ENCODE results near the gene SRBD1.
A peak's percentile ranks its signal among the peaks of the same experiment; 100 is the strongest.

The SRBD1 gene, protein sequence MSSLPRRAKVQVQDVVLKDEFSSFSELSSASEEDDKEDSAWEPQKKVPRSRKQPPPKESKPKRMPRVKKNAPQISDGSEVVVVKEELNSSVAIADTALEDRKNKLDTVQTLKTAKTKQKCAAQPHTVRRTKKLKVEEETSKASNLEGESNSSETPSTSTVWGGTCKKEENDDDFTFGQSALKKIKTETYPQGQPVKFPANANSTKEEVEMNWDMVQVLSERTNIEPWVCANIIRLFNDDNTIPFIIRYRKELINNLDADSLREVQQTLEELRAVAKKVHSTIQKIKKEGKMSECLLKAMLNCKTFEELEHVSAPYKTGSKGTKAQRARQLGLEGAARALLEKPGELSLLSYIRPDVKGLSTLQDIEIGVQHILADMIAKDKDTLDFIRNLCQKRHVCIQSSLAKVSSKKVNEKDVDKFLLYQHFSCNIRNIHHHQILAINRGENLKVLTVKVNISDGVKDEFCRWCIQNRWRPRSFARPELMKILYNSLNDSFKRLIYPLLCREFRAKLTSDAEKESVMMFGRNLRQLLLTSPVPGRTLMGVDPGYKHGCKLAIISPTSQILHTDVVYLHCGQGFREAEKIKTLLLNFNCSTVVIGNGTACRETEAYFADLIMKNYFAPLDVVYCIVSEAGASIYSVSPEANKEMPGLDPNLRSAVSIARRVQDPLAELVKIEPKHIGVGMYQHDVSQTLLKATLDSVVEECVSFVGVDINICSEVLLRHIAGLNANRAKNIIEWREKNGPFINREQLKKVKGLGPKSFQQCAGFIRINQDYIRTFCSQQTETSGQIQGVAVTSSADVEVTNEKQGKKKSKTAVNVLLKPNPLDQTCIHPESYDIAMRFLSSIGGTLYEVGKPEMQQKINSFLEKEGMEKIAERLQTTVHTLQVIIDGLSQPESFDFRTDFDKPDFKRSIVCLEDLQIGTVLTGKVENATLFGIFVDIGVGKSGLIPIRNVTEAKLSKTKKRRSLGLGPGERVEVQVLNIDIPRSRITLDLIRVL

GRCh38 chr2:45611020-45611859 is at the start of gene SRBD1:
Gene SRBD1, minus strand, starts transcription at chr2:45611267. Its CDS starts 5,826 bp downstream, at chr2:45605441.
- Histone ChIP-seq H3K36me3 (ENCODE audit: control insufficient read depth, low read depth, low read length) (no peaks in the 10 kb centered on the region), H3K27me3 (ENCODE audit: control insufficient read depth, insufficient read depth, low read length) (no peaks in the 10 kb centered on the region), H3K4me3 (ENCODE audit: low read length) (peak within 1 kb of the TSS; percentile 72), H3K27ac (ENCODE audit: low read length) (peak within 1 kb of the TSS; percentile 74), H3K9ac (ENCODE audit: low read length) (peak within 1 kb of the TSS; percentile 73), H3K9me3 (ENCODE audit: control insufficient read depth, low read depth, low read length) (no peaks in the 10 kb centered on the region), H3K4me1 (ENCODE audit: control insufficient read depth, low read depth, low read length) (peaks cover 10% of the 10 kb centered on the region)

DNA sequence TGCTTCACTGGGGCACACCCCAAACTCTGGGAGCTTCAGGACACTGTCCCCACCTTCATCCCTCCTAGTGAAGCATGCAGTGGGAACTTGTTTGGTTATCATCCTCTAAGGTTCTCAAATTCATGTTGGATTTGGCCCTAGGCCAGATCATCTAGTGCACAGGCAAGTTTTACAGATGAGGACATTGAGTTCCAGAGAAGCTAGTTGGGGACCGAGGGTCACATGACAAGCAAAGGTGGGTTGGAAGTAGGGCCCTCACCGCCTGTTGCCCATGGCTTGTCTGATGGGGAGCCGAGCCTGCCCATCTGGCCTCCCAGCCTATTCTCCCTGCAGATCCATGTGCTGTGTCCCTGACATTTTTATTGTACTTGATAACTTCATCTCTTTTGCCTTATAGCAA is 43.2 kb upstream of the SRBD1 start:
- Histone ChIP-seq H3K9me3 (ENCODE audit: control insufficient read depth, low read depth, low read length) (no peaks in the 10 kb centered on the region), H3K27me3 (ENCODE audit: control insufficient read depth, insufficient read depth, low read length) (peaks cover 50% of the 10 kb centered on the region), H3K4me3 (ENCODE audit: low read length) (no peak overlapping the region), H3K9ac (ENCODE audit: low read length) (no peak overlapping the region), H3K4me1 (ENCODE audit: control insufficient read depth, low read depth, low read length) (peaks cover 4% of the 10 kb centered on the region), H3K27ac (ENCODE audit: low read length) (no peak overlapping the region), H3K36me3 (ENCODE audit: control insufficient read depth, low read depth, low read length) (no peaks in the 10 kb centered on the region)

DNA sequence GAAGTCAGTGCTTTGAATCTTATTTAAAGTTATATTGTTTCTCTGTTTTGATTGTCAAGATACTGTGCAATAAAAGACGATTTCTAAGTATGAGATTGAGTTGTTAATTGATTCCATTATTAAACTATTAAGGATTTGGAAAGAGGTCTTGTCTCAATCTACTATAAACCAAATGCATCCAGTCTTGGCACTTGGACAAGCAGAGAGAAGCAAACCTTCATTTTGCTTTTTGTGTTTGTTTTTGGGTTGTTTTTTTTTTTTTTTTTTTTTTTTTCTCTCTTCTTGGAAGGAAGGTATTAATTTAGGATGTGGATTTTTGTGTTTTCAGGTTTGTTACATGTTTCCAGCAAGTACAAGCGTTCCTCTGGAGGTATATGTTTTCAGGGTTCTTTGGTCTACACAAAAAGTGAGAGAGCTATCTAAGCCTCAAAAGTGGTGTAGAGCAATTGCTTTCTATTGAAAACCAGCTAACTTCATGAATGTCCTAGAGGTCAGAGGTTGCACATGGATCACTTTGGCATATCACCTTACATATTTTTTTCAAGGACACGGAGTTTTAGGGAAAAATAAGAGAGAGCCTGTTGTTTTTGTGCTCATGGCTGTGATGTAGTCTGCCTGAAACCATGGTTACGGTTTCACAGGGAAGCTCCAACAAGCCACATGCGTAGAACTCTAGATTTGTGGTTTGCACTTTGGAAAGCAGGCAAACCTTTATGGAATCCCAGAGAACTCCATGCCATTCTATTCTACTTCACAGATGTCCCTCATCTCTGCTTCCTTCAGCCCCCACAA is 42.3 kb upstream of the SRBD1 start:
- Histone ChIP-seq H3K27me3 (ENCODE audit: control insufficient read depth, insufficient read depth, low read length) (peaks cover 60% of the 10 kb centered on the region), H3K9me3 (ENCODE audit: control insufficient read depth, low read depth, low read length) (no peaks in the 10 kb centered on the region), H3K9ac (ENCODE audit: low read length) (no peak overlapping the region), H3K4me3 (ENCODE audit: low read length) (no peak overlapping the region), H3K36me3 (ENCODE audit: control insufficient read depth, low read depth, low read length) (no peaks in the 10 kb centered on the region), H3K27ac (ENCODE audit: low read length) (no peak overlapping the region), H3K4me1 (ENCODE audit: control insufficient read depth, low read depth, low read length) (peaks cover 4% of the 10 kb centered on the region)

GRCh38 chr2:45652090-45653031 is 41.3 kb upstream of the SRBD1 start:
- Histone ChIP-seq H3K9ac (ENCODE audit: low read length) (no peak overlapping the region), H3K27ac (ENCODE audit: low read length) (no peak overlapping the region), H3K4me1 (ENCODE audit: control insufficient read depth, low read depth, low read length) (peaks cover 4% of the 10 kb centered on the region), H3K27me3 (ENCODE audit: control insufficient read depth, insufficient read depth, low read length) (peaks cover 69% of the 10 kb centered on the region), H3K4me3 (ENCODE audit: low read length) (peak overlapping the region; percentile 73), H3K36me3 (ENCODE audit: control insufficient read depth, low read depth, low read length) (no peaks in the 10 kb centered on the region), H3K9me3 (ENCODE audit: control insufficient read depth, low read depth, low read length) (no peaks in the 10 kb centered on the region)

DNA sequence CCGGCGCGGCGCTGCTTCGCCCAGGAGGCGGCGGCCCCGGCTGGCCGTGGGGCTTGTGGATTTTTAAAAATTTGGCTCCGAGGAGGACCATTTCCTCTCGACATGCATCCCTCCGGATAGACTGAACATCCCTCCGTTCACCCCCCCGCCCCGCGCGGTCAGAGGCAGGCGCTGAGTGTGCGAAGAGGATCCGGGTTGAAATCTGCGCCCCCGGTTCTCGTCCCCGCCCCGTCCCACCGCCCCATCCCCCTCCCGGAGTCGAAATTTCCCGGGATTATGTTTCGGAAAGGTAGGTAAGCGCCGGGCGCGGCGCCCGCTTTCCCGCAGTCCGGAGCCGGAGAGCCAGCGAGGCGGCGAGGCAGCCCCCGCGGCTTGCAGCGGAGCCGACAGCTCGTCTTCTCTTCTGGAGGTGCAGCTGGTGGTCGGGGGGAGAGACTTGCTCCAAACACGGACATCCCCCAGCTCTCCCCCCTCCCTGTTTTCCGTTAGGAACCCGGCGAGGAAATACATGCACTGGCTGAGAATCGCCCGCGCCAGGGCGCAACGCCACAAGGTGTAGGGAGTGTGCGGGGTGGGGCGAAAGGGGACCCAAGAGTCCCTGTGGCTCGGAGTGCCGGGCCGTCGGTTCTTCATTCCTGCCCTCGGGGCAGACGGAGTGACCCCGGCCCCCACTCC is 40.5 kb upstream of the SRBD1 start, which contains the start of gene PRKCE:
TSS of gene PRKCE (plus strand) at position 261 of the 675 bp plus-strand sequence.
- Histone ChIP-seq H3K27ac (ENCODE audit: low read length) (no peak within 1 kb of the TSS), H3K4me1 (ENCODE audit: control insufficient read depth, low read depth, low read length) (peaks cover 4% of the 10 kb centered on the region), H3K9ac (ENCODE audit: low read length) (no peak within 1 kb of the TSS), H3K4me3 (ENCODE audit: low read length) (peak within 1 kb of the TSS; percentile 73), H3K36me3 (ENCODE audit: control insufficient read depth, low read depth, low read length) (no peaks in the 10 kb centered on the region), H3K27me3 (ENCODE audit: control insufficient read depth, insufficient read depth, low read length) (peaks cover 75% of the 10 kb centered on the region), H3K9me3 (ENCODE audit: control insufficient read depth, low read depth, low read length) (no peaks in the 10 kb centered on the region)

GRCh38 chr2:45650851-45651414 is 39.9 kb upstream of the SRBD1 start:
- Histone ChIP-seq H3K36me3 (ENCODE audit: control insufficient read depth, low read depth, low read length) (no peaks in the 10 kb centered on the region), H3K9me3 (ENCODE audit: control insufficient read depth, low read depth, low read length) (no peaks in the 10 kb centered on the region), H3K27ac (ENCODE audit: low read length) (no peak overlapping the region), H3K4me1 (ENCODE audit: control insufficient read depth, low read depth, low read length) (peaks cover 4% of the 10 kb centered on the region), H3K27me3 (ENCODE audit: control insufficient read depth, insufficient read depth, low read length) (peaks cover 75% of the 10 kb centered on the region), H3K9ac (ENCODE audit: low read length) (no peak overlapping the region), H3K4me3 (ENCODE audit: low read length) (peak overlapping the region; percentile 73)

DNA sequence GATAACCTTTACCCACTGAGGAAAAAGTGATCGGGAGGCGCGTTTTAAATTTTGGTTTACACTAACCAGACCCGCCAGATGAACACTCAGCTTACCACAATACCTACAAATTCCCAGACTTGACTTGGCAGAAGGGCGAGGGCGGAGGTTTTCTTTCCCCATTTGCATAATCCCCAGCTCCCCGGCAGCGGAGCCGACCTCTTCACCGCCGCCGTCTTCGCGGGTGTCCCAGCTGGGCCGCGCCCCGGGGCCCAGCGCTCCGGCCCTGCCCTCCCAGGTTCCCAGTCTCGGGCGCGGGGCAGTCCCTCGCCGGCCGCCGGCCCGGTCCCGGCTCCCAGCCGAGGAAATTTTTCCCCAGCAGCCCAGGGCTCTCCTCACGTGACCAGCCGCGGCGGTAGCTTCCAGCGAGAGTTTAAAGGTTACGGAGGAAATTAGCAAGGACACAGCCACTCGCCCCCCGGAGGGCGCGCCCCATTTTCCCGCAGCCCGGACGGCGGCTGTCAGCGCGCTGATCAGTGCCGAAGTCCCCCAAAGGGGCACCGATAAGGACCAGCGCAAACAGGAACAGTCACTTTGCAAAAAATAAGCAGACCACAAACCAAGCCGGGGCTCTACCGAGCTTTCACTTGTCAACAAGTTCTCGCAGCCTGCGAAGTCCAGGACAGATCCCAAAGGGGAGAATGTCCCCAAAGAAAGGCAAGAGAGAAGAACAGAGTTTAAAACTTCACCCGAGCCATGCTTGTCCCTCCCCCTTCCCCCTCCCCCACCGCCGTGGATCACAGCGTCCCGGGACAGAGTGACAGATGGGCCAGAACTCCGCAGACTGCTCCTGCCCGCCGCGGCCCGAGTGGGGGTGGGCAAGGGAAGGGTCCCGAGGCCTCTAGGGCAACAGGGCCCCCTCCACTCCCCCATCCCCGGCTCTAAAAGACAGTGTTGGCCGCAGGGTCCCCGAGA is 39.1 kb upstream of the SRBD1 start:
- H3K4me3 ChIP-seq (ENCODE audit: low read length), result peak overlapping the region; percentile 73
- peaks cover 78% of the 10 kb centered on the region for H3K27me3 ChIP-seq (ENCODE audit: control insufficient read depth, insufficient read depth, low read length)
- H3K4me1 ChIP-seq (ENCODE audit: control insufficient read depth, low read depth, low read length), result peaks cover 4% of the 10 kb centered on the region
- H3K9me3 ChIP-seq (ENCODE audit: control insufficient read depth, low read depth, low read length), result no peaks in the 10 kb centered on the region
- no peaks in the 10 kb centered on the region for H3K36me3 ChIP-seq (ENCODE audit: control insufficient read depth, low read depth, low read length)
- H3K27ac ChIP-seq (ENCODE audit: low read length), result no peak overlapping the region
- H3K9ac ChIP-seq (ENCODE audit: low read length), result no peak overlapping the region

DNA sequence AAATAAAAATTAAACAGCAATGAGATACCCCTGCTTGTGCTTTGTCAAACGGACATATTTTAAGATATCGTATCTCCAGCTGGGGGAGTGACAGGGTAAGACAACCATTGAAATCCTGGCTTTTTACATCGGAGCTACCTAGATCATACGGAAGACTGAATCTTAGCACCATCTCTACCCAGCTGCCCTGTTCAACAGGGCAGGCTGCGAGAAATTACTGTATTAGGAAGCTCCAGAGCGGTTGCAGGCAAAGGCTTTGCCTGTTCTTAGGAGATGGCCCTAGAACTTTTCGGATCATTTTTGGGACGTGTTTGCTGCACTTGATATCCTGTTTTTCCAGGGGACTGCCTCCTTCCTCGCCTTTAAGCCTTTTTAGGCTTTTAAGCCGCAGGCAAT is 38.4 kb upstream of the SRBD1 start:
- no peak overlapping the region for H3K27ac ChIP-seq (ENCODE audit: low read length)
- H3K27me3 ChIP-seq (ENCODE audit: control insufficient read depth, insufficient read depth, low read length), result peaks cover 72% of the 10 kb centered on the region
- no peaks in the 10 kb centered on the region for H3K36me3 ChIP-seq (ENCODE audit: control insufficient read depth, low read depth, low read length)
- peaks cover 4% of the 10 kb centered on the region for H3K4me1 ChIP-seq (ENCODE audit: control insufficient read depth, low read depth, low read length)
- no peak overlapping the region for H3K9ac ChIP-seq (ENCODE audit: low read length)
- H3K9me3 ChIP-seq (ENCODE audit: control insufficient read depth, low read depth, low read length), result no peaks in the 10 kb centered on the region
- peak overlapping the region; percentile 73 for H3K4me3 ChIP-seq (ENCODE audit: low read length)
